Measurements from ENCODE around the gene LAMB2. TPM values are rescaled to one million over a fixed set of nuclear protein-coding genes. Genes with fewer than 3 reads are reported as not detected.

Gene LAMB2
- total RNA-seq, 2 donors from 2014 or later: 83.6 to 97.8 TPM

GRCh38 chr3:49173792-49174170 is 40.9 kb upstream of the LAMB2 start:
- no peak for DNase-seq

GRCh38 chr3:49173116-49173791 is 40.4 kb upstream of the LAMB2 start:
- H3K27ac Mint-ChIP-seq: peak overlapping the region; percentile 93
- Histone ChIP-seq H3K36me3 (ENCODE audit: control insufficient read depth, insufficient read depth, low read length) (peaks cover 26% of the 10 kb centered on the region), H3K4me1 (ENCODE audit: control insufficient read depth, insufficient read depth, low read length) (peaks cover 16% of the 10 kb centered on the region), H3K27me3 (ENCODE audit: control insufficient read depth, insufficient read depth, low read length, poor library complexity, severe bottlenecking) (no peaks in the 10 kb centered on the region), H3K9me3 (ENCODE audit: control insufficient read depth, low read length) (no peaks in the 10 kb centered on the region), H3K4me3 (ENCODE audit: low read length) (peak overlapping the region; percentile 94), H3K27ac (ENCODE audit: low read depth, low read length) (peak overlapping the region; percentile 98), H3K9ac (ENCODE audit: extremely low read depth, low read length, poor library complexity, severe bottlenecking) (peak overlapping the region; percentile 38)
- peak; percentile 81 for DNase-seq
- peaks cover 11% of the 10 kb centered on the region for H3K36me3 Mint-ChIP-seq (ENCODE audit: low read depth)
- peak overlapping the region; percentile 76 for H3K4me3 Mint-ChIP-seq
- H3K27me3 Mint-ChIP-seq (ENCODE audit: insufficient read depth): peaks cover 14% of the 10 kb centered on the region
- no peaks in the 10 kb centered on the region for H3K9me3 Mint-ChIP-seq
- H3K4me1 Mint-ChIP-seq: peaks cover 24% of the 10 kb centered on the region
- WGBS, 2 experiments (ENCODE audit: insufficient coverage in 1 of 2, insufficient read length in 1 of 2): 17 to 38% methylated on average over 1 to 3 of the region's 3 CpGs
- TF ChIP-seq CTCF (conservative IDR thresholded peaks at IDR 0.05): no peak

More at GRCh38 chr3:49173792-49174170, 40.9 kb upstream of the LAMB2 start:
- Mint-ChIP-seq H3K27ac (peak overlapping the region; percentile 93), H3K27me3 (ENCODE audit: insufficient read depth) (peaks cover 10% of the 10 kb centered on the region), H3K9me3 (no peaks in the 10 kb centered on the region), H3K4me1 (peaks cover 24% of the 10 kb centered on the region), H3K36me3 (ENCODE audit: low read depth) (peaks cover 11% of the 10 kb centered on the region), H3K4me3 (peak overlapping the region; percentile 76)
- H3K27me3 ChIP-seq (ENCODE audit: control insufficient read depth, insufficient read depth, low read length, poor library complexity, severe bottlenecking): no peaks in the 10 kb centered on the region
- WGBS, 2 experiments (ENCODE audit: insufficient coverage in 1 of 2, insufficient read length in 1 of 2): 17 to 71% methylated on average over 1 to 4 of the region's 4 CpGs
- H3K4me3 ChIP-seq (ENCODE audit: low read length): peak overlapping the region; percentile 94
- no peak for TF ChIP-seq CTCF (conservative IDR thresholded peaks at IDR 0.05)
- H3K36me3 ChIP-seq (ENCODE audit: control insufficient read depth, insufficient read depth, low read length): peaks cover 26% of the 10 kb centered on the region
- H3K4me1 ChIP-seq (ENCODE audit: control insufficient read depth, insufficient read depth, low read length): peaks cover 16% of the 10 kb centered on the region
- peak overlapping the region; percentile 38 for H3K9ac ChIP-seq (ENCODE audit: extremely low read depth, low read length, poor library complexity, severe bottlenecking)
- H3K9me3 ChIP-seq (ENCODE audit: control insufficient read depth, low read length): no peaks in the 10 kb centered on the region
- peak overlapping the region; percentile 98 for H3K27ac ChIP-seq (ENCODE audit: low read depth, low read length)

- Mint-ChIP-seq H3K9me3 (no peaks in the 10 kb centered on the region), H3K36me3 (ENCODE audit: low read depth) (peaks cover 11% of the 10 kb centered on the region), H3K4me3 (peak overlapping the region; percentile 76), H3K27ac (no peak overlapping the region), H3K27me3 (ENCODE audit: insufficient read depth) (peaks cover 20% of the 10 kb centered on the region), H3K4me1 (peaks cover 24% of the 10 kb centered on the region)
- DNase-seq: no peak
- peak overlapping the region; percentile 94 for H3K4me3 ChIP-seq (ENCODE audit: low read length)
- 50 to 93% methylated on average over 1 to 7 of the region's 7 CpGs for WGBS, 2 experiments (ENCODE audit: insufficient coverage in 1 of 2, insufficient read length in 1 of 2)
- H3K4me1 ChIP-seq (ENCODE audit: control insufficient read depth, insufficient read depth, low read length): peaks cover 16% of the 10 kb centered on the region
- peak overlapping the region; percentile 98 for H3K27ac ChIP-seq (ENCODE audit: low read depth, low read length)
- H3K36me3 ChIP-seq (ENCODE audit: control insufficient read depth, insufficient read depth, low read length): peaks cover 26% of the 10 kb centered on the region
- H3K27me3 ChIP-seq (ENCODE audit: control insufficient read depth, insufficient read depth, low read length, poor library complexity, severe bottlenecking): peaks cover 6% of the 10 kb centered on the region
- H3K9ac ChIP-seq (ENCODE audit: extremely low read depth, low read length, poor library complexity, severe bottlenecking): peak overlapping the region; percentile 78
- no peaks in the 10 kb centered on the region for H3K9me3 ChIP-seq (ENCODE audit: control insufficient read depth, low read length)
- TF ChIP-seq CTCF (conservative IDR thresholded peaks at IDR 0.05): no peak
Measured at GRCh38 chr3:49172551-49173041, 39.7 kb upstream of the LAMB2 start.

Data from endodermal cell (in vitro differentiated cells).